DND-41 (cell line): ENCODE results near the gene FAM151A.

Experiments
- ATAC-seq: fragments of 200-7000 bp; cut with Tn5 transposase; 3 replicates; pipeline ENCODE4 v1.9.1; 2021; ENCODE audit warnings: low read depth; ENCODE audit not compliant: insufficient read depth
- DNase-seq: peaks from one replicate; pipeline ENCODE4 v3.0.0-alpha.2; 2020
- H2AFZ ChIP-seq: 2 replicates; pipeline ENCODE4 v1.6.0; 2012; ENCODE audit warnings: low read depth, low read length
- H3K27ac ChIP-seq: 2 replicates; pipeline ENCODE4 v1.5.1; 2012; ENCODE audit warnings: low read length, inconsistent platforms
- H3K27me3 ChIP-seq: fragments of 200-600 bp; sonication (generic); 2 replicates; pipeline ENCODE4 v1.6.0; 2012; ENCODE audit warnings: low read length, mild to moderate bottlenecking, inconsistent platforms; ENCODE audit not compliant: insufficient read depth, poor library complexity
- H3K36me3 ChIP-seq: 2 replicates; pipeline ENCODE4 v1.5.1; 2012; ENCODE audit warnings: low read length, inconsistent platforms; ENCODE audit not compliant: insufficient read depth
- H3K4me1 ChIP-seq: 2 replicates; pipeline ENCODE4 v1.5.1; 2012; ENCODE audit warnings: mild to moderate bottlenecking, low read length; ENCODE audit not compliant: insufficient read depth
- H3K4me2 ChIP-seq: 2 replicates; pipeline ENCODE4 v1.6.0; 2012; ENCODE audit warnings: mild to moderate bottlenecking, moderate library complexity, low read length, inconsistent platforms; ENCODE audit not compliant: insufficient read depth
- H3K4me3 ChIP-seq, 2 experiments: fragments of 200-600 bp in 1 of 2; shearing (Covaris generic) in 1 of 2; 2 replicates each; pipeline ENCODE4 v1.5.1; 2012 to 2016; ENCODE audit warnings: inconsistent platforms in 2 of 2, low read length in 2 of 2, mild to moderate bottlenecking in 2 of 2, low read depth in 1 of 2, moderate library complexity in 1 of 2
- H3K79me2 ChIP-seq: 2 replicates; pipeline ENCODE4 v1.6.0; 2012; ENCODE audit warnings: low read length, inconsistent platforms; ENCODE audit not compliant: insufficient read depth
- H3K9ac ChIP-seq: 2 replicates; pipeline ENCODE4 v1.6.0; 2012; ENCODE audit warnings: low read depth, mild to moderate bottlenecking, inconsistent platforms, low read length, moderate library complexity
- H3K9me3 ChIP-seq: 2 replicates; pipeline ENCODE4 v1.5.1; 2012; ENCODE audit warnings: low read length, moderate library complexity, mild to moderate bottlenecking, inconsistent platforms; ENCODE audit not compliant: insufficient read depth, severe bottlenecking
- H4K20me1 ChIP-seq: 2 replicates; pipeline ENCODE4 v1.6.0; 2012; ENCODE audit warnings: low read length; ENCODE audit not compliant: insufficient read depth
- CTCF ChIP-seq: IDR thresholded peaks from 2 replicates; pipeline ENCODE4 v1.5.1; 2012; ENCODE audit warnings: borderline replicate concordance, low read length, moderate library complexity, mild to moderate bottlenecking; ENCODE audit not compliant: poor library complexity, severe bottlenecking; ENCODE audit errors: extremely low read depth
- EZH2 ChIP-seq: IDR thresholded peaks from 3 replicates; pipeline ENCODE4 v1.6.1; 2012; ENCODE audit warnings: borderline replicate concordance, low read depth, mild to moderate bottlenecking, moderate library complexity, low read length, inconsistent platforms; ENCODE audit not compliant: severe bottlenecking

FAM151A gene

GRCh38 chr1:54627196-54627595 is 3.9 kb upstream of the FAM151A start:
- no peak for DNase-seq
- H3K9me3 ChIP-seq: no peaks in the 10 kb centered on the region
- no peak overlapping the region for H3K4me3 ChIP-seq
- no peaks in the 10 kb centered on the region for H3K4me1 ChIP-seq
- no peaks in the 10 kb centered on the region for H3K36me3 ChIP-seq
- no peak overlapping the region for H3K9ac ChIP-seq
- TF ChIP-seq EZH2 (no peak), CTCF (no peak)
- no peaks in the 10 kb centered on the region for H4K20me1 ChIP-seq
- ATAC-seq: no peak
- H3K27ac ChIP-seq: no peak overlapping the region
- H3K27me3 ChIP-seq: no peaks in the 10 kb centered on the region
- no peaks in the 10 kb centered on the region for H3K79me2 ChIP-seq
- H3K4me2 ChIP-seq: no peak overlapping the region
- no peak overlapping the region for H2AFZ ChIP-seq

- TF ChIP-seq CTCF: no peak
- no peaks in the 10 kb centered on the region for H3K36me3 ChIP-seq
- ATAC-seq (no peak), DNase-seq (no peak)
- H3K4me1 ChIP-seq: no peaks in the 10 kb centered on the region
- no peaks in the 10 kb centered on the region for H3K79me2 ChIP-seq
- no peak overlapping the region for H3K4me2 ChIP-seq
- H3K4me3 ChIP-seq: no peak overlapping the region
- no peak overlapping the region for H3K9ac ChIP-seq
- H2AFZ ChIP-seq: no peak overlapping the region
- no peaks in the 10 kb centered on the region for H3K27me3 ChIP-seq
- no peaks in the 10 kb centered on the region for H3K9me3 ChIP-seq
- no peak overlapping the region for H3K27ac ChIP-seq
- no peaks in the 10 kb centered on the region for H4K20me1 ChIP-seq
These were observed 1.4 kb upstream of the FAM151A start for GRCh38 chr1:54624466-54625464.

- Histone ChIP-seq H3K27me3 (peaks cover 3% of the 10 kb centered on the region), H4K20me1 (no peaks in the 10 kb centered on the region), H3K4me2 (no peak overlapping the region), H3K36me3 (no peaks in the 10 kb centered on the region), H3K79me2 (no peaks in the 10 kb centered on the region), H2AFZ (no peak overlapping the region), H3K9me3 (no peaks in the 10 kb centered on the region), H3K4me3 (no peak overlapping the region), H3K9ac (no peak overlapping the region), H3K4me1 (no peaks in the 10 kb centered on the region), H3K27ac (no peak overlapping the region)
- ATAC-seq: no peak
- TF ChIP-seq CTCF: no peak
- no peak for TF ChIP-seq EZH2
- DNase-seq: no peak
These were observed 3.6 kb downstream of the FAM151A start for GRCh38 chr1:54619749-54620148.
